Keratinocyte (primary cell): ENCODE data around the gene KCNAB2.

Experiments used
- EZH2 ChIP-seq: IDR thresholded peaks from one replicate; pipeline ENCODE4 v1.6.1; 2012; ENCODE audit warnings: inconsistent platforms, mild to moderate bottlenecking, low read length, moderate library complexity
- TF ChIP-seq, protein P1 (sequence below), 3 experiments: IDR thresholded peaks in 1 of 3; conservative IDR thresholded peaks in 1 of 3; optimal IDR thresholded peaks in 1 of 3; 2 replicates in 2 of 3; 3 replicates in 1 of 3; pipeline versions ENCODE3 to v1.5.1; 2011; ENCODE audit warnings: low read length in 3 of 3, mild to moderate bottlenecking in 3 of 3, moderate library complexity in 2 of 3, control low read depth in 1 of 3, inconsistent platforms in 1 of 3; ENCODE audit not compliant: insufficient read depth in 2 of 3; ENCODE audit errors: extremely low read depth in 1 of 3

DNA sequence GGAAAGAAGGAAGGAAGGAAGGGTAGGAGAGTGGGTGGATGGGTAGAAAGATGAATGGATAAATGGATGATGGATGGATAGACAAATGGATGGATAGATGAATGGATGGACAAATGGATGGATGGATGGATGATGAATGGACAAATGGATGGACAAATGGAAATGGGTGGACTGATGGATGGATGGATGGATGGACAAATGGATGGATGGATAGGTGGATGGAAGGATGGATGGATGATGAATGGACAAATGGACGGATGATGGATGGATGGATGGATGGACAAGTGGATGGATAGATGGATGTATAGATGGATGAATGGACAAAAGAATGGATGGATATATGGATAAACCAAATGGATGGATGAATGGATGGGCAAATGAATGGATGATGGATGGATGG, 103.9 kb downstream of the KCNAB2 start:
- TF ChIP-seq, protein P1, sequence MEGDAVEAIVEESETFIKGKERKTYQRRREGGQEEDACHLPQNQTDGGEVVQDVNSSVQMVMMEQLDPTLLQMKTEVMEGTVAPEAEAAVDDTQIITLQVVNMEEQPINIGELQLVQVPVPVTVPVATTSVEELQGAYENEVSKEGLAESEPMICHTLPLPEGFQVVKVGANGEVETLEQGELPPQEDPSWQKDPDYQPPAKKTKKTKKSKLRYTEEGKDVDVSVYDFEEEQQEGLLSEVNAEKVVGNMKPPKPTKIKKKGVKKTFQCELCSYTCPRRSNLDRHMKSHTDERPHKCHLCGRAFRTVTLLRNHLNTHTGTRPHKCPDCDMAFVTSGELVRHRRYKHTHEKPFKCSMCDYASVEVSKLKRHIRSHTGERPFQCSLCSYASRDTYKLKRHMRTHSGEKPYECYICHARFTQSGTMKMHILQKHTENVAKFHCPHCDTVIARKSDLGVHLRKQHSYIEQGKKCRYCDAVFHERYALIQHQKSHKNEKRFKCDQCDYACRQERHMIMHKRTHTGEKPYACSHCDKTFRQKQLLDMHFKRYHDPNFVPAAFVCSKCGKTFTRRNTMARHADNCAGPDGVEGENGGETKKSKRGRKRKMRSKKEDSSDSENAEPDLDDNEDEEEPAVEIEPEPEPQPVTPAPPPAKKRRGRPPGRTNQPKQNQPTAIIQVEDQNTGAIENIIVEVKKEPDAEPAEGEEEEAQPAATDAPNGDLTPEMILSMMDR (optimal IDR thresholded peaks at IDR 0.05 in 1 of 3, IDR thresholded peaks at IDR 0.05 in 1 of 3, conservative IDR thresholded peaks at IDR 0.05 in 1 of 3; ENCODE audit: extremely low read depth in 1 of 3, insufficient read depth in 2 of 3, low read length in 3 of 3): no peak
- no peak for TF ChIP-seq EZH2
